Transverse colon (tissue), 4 donors: ENCODE results near the gene MRPS31. TPM values are rescaled to one million over a fixed set of nuclear protein-coding genes. Genes with fewer than 3 reads are reported as not detected.

Experiments used
- DNase-seq: peaks from one replicate; pipeline ENCODE4 v3.0.0-alpha.2; 2019
- H3K27ac ChIP-seq, 4 donors: fragments of 200-600 bp; sonication (generic); 2 replicates each; pipeline ENCODE4 v1.5.1; 2016 to 2018; ENCODE audit warnings: inconsistent platforms in 4 of 4
- H3K27me3 ChIP-seq: fragments of 200-600 bp; sonication (generic); 2 replicates; pipeline ENCODE4 v1.5.1; 2017; ENCODE audit warnings: inconsistent platforms
- H3K36me3 ChIP-seq, 4 donors: fragments of 200-600 bp; sonication (generic); 2 replicates each; pipeline ENCODE4 v1.5.1; 2017 to 2019; ENCODE audit warnings: inconsistent platforms in 4 of 4
- H3K4me1 ChIP-seq, 4 donors: fragments of 200-600 bp; sonication (generic); 2 replicates each; pipeline ENCODE4 v1.5.1; 2017 to 2020; ENCODE audit warnings: inconsistent platforms in 4 of 4
- H3K4me3 ChIP-seq, 4 donors: fragments of 200-600 bp; sonication (generic); 1 replicate in 1 of 4; 2 replicates in 3 of 4; pipeline versions ENCODE4 v1.5.1 to v1.6.1; 2017 to 2019; ENCODE audit warnings: inconsistent platforms in 4 of 4
- H3K9me3 ChIP-seq, 2 donors: fragments of 200-600 bp; sonication (generic); 2 replicates each; pipeline ENCODE4 v1.5.1; 2017 to 2019; ENCODE audit warnings: inconsistent platforms in 2 of 2
- CTCF ChIP-seq, 5 experiments: fragments of 200-600 bp in 3 of 5; fragments of 450-650 bp in 2 of 5; sonication (generic) in 3 of 5; IDR thresholded peaks; 1 replicate in 2 of 5; 2 replicates in 3 of 5; pipeline ENCODE4 v1.5.1; 2016 to 2017; ENCODE audit warnings: antibody characterized with exemption in 5 of 5, inconsistent platforms in 3 of 5, mild to moderate bottlenecking in 2 of 5, moderate library complexity in 1 of 5
- EP300 ChIP-seq: sonication (generic); formaldehyde crosslinking; IDR thresholded peaks from one replicate; pipeline ENCODE4 v1.6.1; 2017; ENCODE audit warnings: antibody characterized with exemption, low read depth
- POLR2A ChIP-seq: fragments of 450-650 bp; IDR thresholded peaks from one replicate; pipeline ENCODE4 v1.6.1; 2016; ENCODE audit warnings: antibody characterized with exemption, mild to moderate bottlenecking, moderate library complexity
- POLR2AphosphoS5 ChIP-seq, 3 donors: sonication (generic); formaldehyde crosslinking; IDR thresholded peaks; one replicate each; pipeline ENCODE4 v1.6.1; 2016; ENCODE audit warnings: antibody characterized with exemption in 3 of 3
- WGBS, 2 donors: methylation state at CpG; one replicate each; pipeline ENCODE4 v1.1.5; 2018; ENCODE audit warnings: low coverage in 1 of 2; 5-methylcytosine and 5-hydroxymethylcytosine counted together
- in situ Hi-C, 4 donors: fragments of 200-750 bp; cut with MboI; loops; one replicate each; pipeline versions ENCODE4 v1.15.0 to v1.15.1; 2017; ENCODE audit warnings: low sequenced_read_pairs in 3 of 4, low pct_ligation_motif_present in 1 of 4, low pct_unique_long_range_greater_than_20kb in 1 of 4
- intact Hi-C: fragments of 100-400 bp; cut with DNase I; formaldehyde crosslinking; loops from one replicate; pipeline ENCODE4 v1.15.1; 2023; ENCODE audit warnings: low total_unique reads
- total RNA-seq, 4 donors: library from RNA; depleted of rRNA; stranded (reverse); fragments of >200 nt; gene quantifications; one replicate each; pipeline ENCODE4 v1.1.0, GENCODE V29; 2016

Gene MRPS31
- total RNA-seq, 4 donors from 2014 or later = 16.1 to 50.2 (median 25.0) TPM

- Histone ChIP-seq H3K4me1 (peaks cover 7 to 33% (median 9%) of the 10 kb centered on the region in 4 donors), H3K27me3 (no peaks in the 10 kb centered on the region), H3K4me3 (no peak overlapping the region), H3K27ac (no peak overlapping the region), H3K9me3 (no peaks in the 10 kb centered on the region), H3K36me3 (peaks cover 0 to 12% (median 0%) of the 10 kb centered on the region in 4 donors)
- intact Hi-C loops = no loop called here
- in situ Hi-C loops = no loop called here
- 96 to 100% methylated on average over 1 of the region's 1 CpG for WGBS, 2 donors
- DNase-seq = no peak
- TF ChIP-seq CTCF (IDR thresholded peaks at IDR 0.05) (no peak), EP300 (no peak), POLR2AphosphoS5 (IDR thresholded peaks at IDR 0.05) (no peak), POLR2A (no peak)
Observed at GRCh38 chr13:40765602-40766001, 5.4 kb downstream of the MRPS31 start.

GRCh38 chr13:40764587-40765403 lies 6.2 kb downstream of the MRPS31 start:
- Histone ChIP-seq H3K4me1 (peaks cover 2 to 26% (median 4%) of the 10 kb centered on the region in 4 donors), H3K27me3 (no peaks in the 10 kb centered on the region), H3K9me3 (no peaks in the 10 kb centered on the region), H3K36me3 (peaks cover 0 to 14% (median 1%) of the 10 kb centered on the region in 4 donors), H3K27ac (no peak overlapping the region), H3K4me3 (no peak overlapping the region)
- intact Hi-C loops (no loop called here), in situ Hi-C loops (no loop called here)
- no peak for DNase-seq
- no peak for TF ChIP-seq POLR2AphosphoS5 (IDR thresholded peaks at IDR 0.05)
- no peak for TF ChIP-seq POLR2A
- TF ChIP-seq CTCF (IDR thresholded peaks at IDR 0.05) = no peak
- TF ChIP-seq EP300 = no peak
- 29 to 36% methylated on average over 1 to 3 of the region's 3 CpGs for WGBS, 2 donors

- peaks cover 0 to 30% (median 4%) of the 10 kb centered on the region in 4 donors for H3K36me3 ChIP-seq
- WGBS, 2 donors = 89% methylated on average over 1 of the region's 1 CpG; no CpG with 5 or more reads in 1 of the 2 donors
- in situ Hi-C loops = no loop called here
Observed at GRCh38 chr13:40762849-40763248, 8.1 kb downstream of the MRPS31 start.

GRCh38 chr13:40758811-40759210 lies 12.2 kb downstream of the MRPS31 start:
- WGBS, 2 donors = 89 to 97% methylated on average over 3 to 4 of the region's 4 CpGs
- no peak for TF ChIP-seq EP300
- no peak for TF ChIP-seq POLR2AphosphoS5 (IDR thresholded peaks at IDR 0.05)
- no peak for TF ChIP-seq CTCF (IDR thresholded peaks at IDR 0.05)
- TF ChIP-seq POLR2A = no peak
- intact Hi-C loops = no loop called here

More at GRCh38 chr13:40762849-40763248, 8.1 kb downstream of the MRPS31 start:
- H3K4me1 ChIP-seq = peaks cover 0 to 14% (median 0%) of the 10 kb centered on the region in 4 donors
- no peak for TF ChIP-seq CTCF (IDR thresholded peaks at IDR 0.05)
- no peak for TF ChIP-seq EP300
- H3K9me3 ChIP-seq = no peaks in the 10 kb centered on the region
- H3K27ac ChIP-seq = no peak overlapping the region
- intact Hi-C loops = no loop called here
- no peak for DNase-seq
- H3K27me3 ChIP-seq = no peaks in the 10 kb centered on the region
- H3K4me3 ChIP-seq = no peak overlapping the region

More at GRCh38 chr13:40758811-40759210, 12.2 kb downstream of the MRPS31 start:
- DNase-seq = no peak
- in situ Hi-C loops = no loop called here
- peaks cover 0 to 3% (median 2%) of the 10 kb centered on the region in 4 donors for H3K4me1 ChIP-seq
- H3K4me3 ChIP-seq = no peak overlapping the region
- H3K27me3 ChIP-seq = no peaks in the 10 kb centered on the region
- H3K27ac ChIP-seq = no peak overlapping the region
- no peaks in the 10 kb centered on the region for H3K9me3 ChIP-seq
- H3K36me3 ChIP-seq = peaks cover 0 to 36% (median 4%) of the 10 kb centered on the region in 4 donors
